Liver (tissue), 9 donors: ENCODE data around the gene MACROD1. TPM values are rescaled to one million over a fixed set of nuclear protein-coding genes. Genes with fewer than 3 reads are reported as not detected.

ENCODE experiments used
- DNase-seq: peaks from one replicate; pipeline ENCODE4 v3.0.0-alpha.2; 2017; ENCODE audit warnings: low spot score
- H3K27ac ChIP-seq, 2 donors: one replicate each; pipeline ENCODE4 v1.7.0; 2013; ENCODE audit warnings: inconsistent platforms in 2 of 2, low read length in 2 of 2, control low read depth in 1 of 2, low read depth in 1 of 2, mild to moderate bottlenecking in 1 of 2
- H3K27me3 ChIP-seq, 4 donors: one replicate each; pipeline versions ENCODE4 v1.6.1 to v1.7.0; 2013; ENCODE audit warnings: low read length in 3 of 4, inconsistent platforms in 1 of 4, mild to moderate bottlenecking in 1 of 4, moderate library complexity in 1 of 4; ENCODE audit not compliant: control insufficient read depth in 4 of 4, insufficient read depth in 4 of 4
- H3K36me3 ChIP-seq, 4 donors: one replicate each; pipeline versions ENCODE4 v1.6.1 to v1.7.0; 2013; ENCODE audit warnings: low read length in 3 of 4, mild to moderate bottlenecking in 3 of 4, low read depth in 1 of 4, moderate library complexity in 1 of 4; ENCODE audit not compliant: control insufficient read depth in 4 of 4, insufficient read depth in 3 of 4
- H3K4me1 ChIP-seq, 4 donors: one replicate each; pipeline versions ENCODE4 v1.6.1 to v1.7.0; 2013; ENCODE audit warnings: low read length in 3 of 4, mild to moderate bottlenecking in 3 of 4, moderate library complexity in 1 of 4; ENCODE audit not compliant: control insufficient read depth in 4 of 4, insufficient read depth in 4 of 4
- H3K4me3 ChIP-seq, 3 donors: one replicate each; pipeline versions ENCODE4 v1.6.1 to v1.7.0; 2013; ENCODE audit warnings: low read length in 3 of 3, control low read depth in 1 of 3, low read depth in 1 of 3, mild to moderate bottlenecking in 1 of 3
- H3K9ac ChIP-seq, 2 donors: one replicate each; pipeline ENCODE4 v1.7.0; 2013; ENCODE audit warnings: low read length in 2 of 2, mild to moderate bottlenecking in 2 of 2, moderate library complexity in 2 of 2, control low read depth in 1 of 2, low read depth in 1 of 2
- H3K9me3 ChIP-seq, 4 donors: one replicate each; pipeline versions ENCODE4 v1.6.1 to v1.7.0; 2013; ENCODE audit warnings: low read length in 3 of 4; ENCODE audit not compliant: control insufficient read depth in 4 of 4
- CTCF ChIP-seq: fragments of 150-350 bp; IDR thresholded peaks from 2 replicates; pipeline ENCODE4 v1.5.1; 2017; ENCODE audit warnings: improper control_type of control experiment, low read depth, low read length; ENCODE audit not compliant: missing input control
- FOXA2 ChIP-seq: IDR thresholded peaks from 2 replicates; pipeline ENCODE4 v1.6.1; 2016; ENCODE audit warnings: antibody characterized with exemption
- GABPA ChIP-seq, 2 donors: IDR thresholded peaks in 1 of 2; conservative IDR thresholded peaks in 1 of 2; 2 replicates each; pipeline ENCODE4 v1.6.1; 2016; ENCODE audit warnings: antibody characterized with exemption in 2 of 2, mild to moderate bottlenecking in 1 of 2, moderate library complexity in 1 of 2
- HNF4A ChIP-seq, 2 donors: conservative IDR thresholded peaks; 2 replicates each; pipeline ENCODE4 v1.6.1; 2016; ENCODE audit warnings: antibody characterized with exemption in 2 of 2, mild to moderate bottlenecking in 2 of 2
- JUND ChIP-seq, 2 donors: IDR thresholded peaks; 2 replicates each; pipeline ENCODE4 v1.6.1; 2016; ENCODE audit warnings: antibody characterized with exemption in 2 of 2
- RAD21 ChIP-seq, 2 donors: IDR thresholded peaks; 2 replicates each; pipeline ENCODE4 v1.6.1; 2016; ENCODE audit warnings: antibody characterized with exemption in 2 of 2, mild to moderate bottlenecking in 2 of 2
- REST ChIP-seq: IDR thresholded peaks from 2 replicates; pipeline ENCODE4 v1.6.1; 2016; ENCODE audit warnings: antibody characterized with exemption, mild to moderate bottlenecking
- RXRA ChIP-seq, 2 donors: IDR thresholded peaks; 2 replicates each; pipeline ENCODE4 v1.6.1; 2017 to 2018; ENCODE audit warnings: antibody characterized with exemption in 2 of 2, mild to moderate bottlenecking in 1 of 2
- SP1 ChIP-seq: IDR thresholded peaks from 2 replicates; pipeline ENCODE4 v1.6.1; 2018; ENCODE audit warnings: antibody characterized with exemption, mild to moderate bottlenecking
- YY1 ChIP-seq: IDR thresholded peaks from 2 replicates; pipeline ENCODE4 v1.6.1; 2016; ENCODE audit warnings: antibody characterized with exemption, mild to moderate bottlenecking
- WGBS: extraction: QIAGEN DNeasy Blood & Tissue Kit; methylation state at CpG from one replicate; pipeline ENCODE4 v1.1.7; 2013; 5-methylcytosine and 5-hydroxymethylcytosine counted together
- polyA plus RNA-seq, 2 donors: library from polyadenylated mRNA; stranded (reverse) in 1 of 2; unstranded in 1 of 2; fragments of 200-250 nt in 1 of 2; fragments of >200 nt in 1 of 2; fragmentation: Nextera tagmentation in 1 of 2; extraction: Ambion mirVana in 1 of 2; gene quantifications; one replicate each; pipeline versions ENCODE4 v1.2.1 to v1.2.3, GENCODE V29; 2013 to 2015
- total RNA-seq, 2 donors: library from RNA; depleted of rRNA; stranded (reverse); fragments of >200 nt; gene quantifications; one replicate each; pipeline ENCODE4 v1.2.3, GENCODE V29; 2014
- donor health status: healthy.
- donor health status: healthy.
- donor health status: healthy.
- donor health status: healthy.
- donor health status: healthy.

MACROD1 gene
- total and polyA plus RNA-seq, 4 donors = 8.9 to 25.9 (median 13.1) TPM

GRCh38 chr11:64065712-64066111, 100.2 kb downstream of the MACROD1 start:
- Histone ChIP-seq H3K4me1 (peaks cover 0 to 5% (median 2%) of the 10 kb centered on the region in 4 donors), H3K4me3 (no peak overlapping the region), H3K9me3 (no peaks in the 10 kb centered on the region), H3K27me3 (no peaks in the 10 kb centered on the region), H3K9ac (no peak overlapping the region), H3K27ac (no peak overlapping the region), H3K36me3 (peaks cover 0 to 1% (median 0%) of the 10 kb centered on the region in 4 donors)
- 96% methylated on average over 10 of the region's 10 CpGs for whole genome bisulfite sequencing
- DNase-seq = no peak
- TF ChIP-seq GABPA (IDR thresholded peaks at IDR 0.05 in 1 of 2, conservative IDR thresholded peaks at IDR 0.05 in 1 of 2) (no peak), REST (no peak)

- no peak for TF ChIP-seq YY1
- TF ChIP-seq REST = no peak
- TF ChIP-seq RAD21 (IDR thresholded peaks at IDR 0.05) = no peak
- TF ChIP-seq SP1 = no peak
- TF ChIP-seq CTCF = no peak
- TF ChIP-seq JUND (IDR thresholded peaks at IDR 0.05) = no peak
- no peak for TF ChIP-seq GABPA (IDR thresholded peaks at IDR 0.05 in 1 of 2, conservative IDR thresholded peaks at IDR 0.05 in 1 of 2)
- TF ChIP-seq HNF4A (conservative IDR thresholded peaks at IDR 0.05) = no peak
- TF ChIP-seq FOXA2 = no peak
- TF ChIP-seq RXRA (IDR thresholded peaks at IDR 0.05) = no peak
- Histone ChIP-seq H3K4me1 (peaks cover 0 to 5% (median 2%) of the 10 kb centered on the region in 4 donors), H3K27ac (no peak overlapping the region), H3K9ac (no peak overlapping the region), H3K27me3 (no peaks in the 10 kb centered on the region), H3K36me3 (peaks cover 0 to 1% (median 0%) of the 10 kb centered on the region in 4 donors), H3K9me3 (no peaks in the 10 kb centered on the region), H3K4me3 (no peak overlapping the region)
- no peak for DNase-seq
- 97% methylated on average over 11 of the region's 11 CpGs for WGBS
These were observed 100.8 kb downstream of the MACROD1 start for GRCh38 chr11:64065141-64065465.
